Stimulated activated CD8-positive, alpha-beta memory T cell treated with anti-CD3 and anti-CD28 coated beads, Interleukin-2, amount 100 ng/mL, for 1 hour (primary cell): ENCODE measurements around the gene CRB2.

Source experiments
- DNase-seq, 2 donors: peaks; one replicate each; pipeline ENCODE4 v3.0.0-alpha.2; 2020; ENCODE audit warnings: low read depth in 2 of 2

Gene CRB2

DNA sequence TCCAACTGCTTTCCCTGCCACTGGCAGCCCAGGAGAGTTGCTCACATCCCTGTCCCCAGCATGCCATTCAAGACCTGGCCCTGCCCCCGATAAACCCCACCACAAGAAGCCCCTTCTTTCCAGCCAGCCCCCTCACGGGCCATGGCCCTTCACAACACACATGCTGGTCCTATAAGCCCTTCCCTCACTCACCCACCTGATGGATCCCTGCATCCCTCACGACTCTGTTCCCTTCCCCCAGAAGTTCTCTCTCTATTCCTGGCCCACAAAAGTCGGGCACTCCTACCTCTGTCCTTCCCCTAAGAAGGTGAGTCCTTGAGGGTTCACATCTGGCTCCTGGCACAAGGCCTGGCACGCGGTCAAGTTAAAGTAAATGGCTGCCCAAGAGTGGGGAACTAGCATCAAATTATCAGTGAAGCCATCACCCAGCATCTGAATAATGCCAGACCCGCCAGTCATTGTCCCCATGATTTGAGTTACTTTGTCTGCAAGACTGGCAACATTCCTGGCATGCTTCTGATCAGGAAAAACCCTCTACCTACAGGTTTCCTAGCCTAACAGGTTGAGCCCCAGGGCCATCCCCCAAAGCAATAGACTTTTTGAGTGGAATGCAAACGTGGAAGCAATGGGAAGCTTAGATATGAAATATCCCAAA lies 65.9 kb downstream of the CRB2 start:
- no peak for DNase-seq

DNA sequence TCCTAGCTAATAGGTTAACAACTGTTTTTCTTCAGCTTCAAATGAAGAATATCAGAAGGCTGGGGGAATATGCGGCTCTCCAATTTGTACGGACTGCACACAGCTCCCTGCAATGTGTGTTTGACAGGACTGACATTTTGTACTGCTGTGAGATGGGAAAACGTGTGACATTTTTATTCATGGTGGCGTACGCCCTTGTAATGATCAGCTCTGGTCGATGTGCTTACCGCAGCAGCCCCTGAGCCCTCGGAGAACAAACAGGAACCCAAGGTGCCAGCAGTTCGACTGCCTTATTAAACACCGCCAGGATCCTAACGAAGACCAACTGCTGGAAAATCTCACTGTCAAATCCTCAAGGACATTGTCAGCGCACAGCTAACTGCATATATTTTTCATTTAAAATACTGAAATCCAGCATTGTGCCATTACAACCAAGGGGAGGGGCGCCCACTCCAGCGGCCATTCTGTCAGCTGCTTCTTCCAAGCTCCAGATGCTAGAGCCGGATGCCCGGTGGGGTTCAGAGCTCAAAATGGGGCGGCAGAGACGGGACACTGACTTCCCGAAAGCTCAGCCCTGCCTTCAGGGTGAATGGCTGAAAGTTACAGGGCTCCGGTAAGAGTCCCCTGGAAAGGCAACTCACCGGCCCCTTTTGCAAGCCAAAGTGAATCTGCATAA lies 66.8 kb downstream of the CRB2 start:
- DNase-seq = no peak

DNA sequence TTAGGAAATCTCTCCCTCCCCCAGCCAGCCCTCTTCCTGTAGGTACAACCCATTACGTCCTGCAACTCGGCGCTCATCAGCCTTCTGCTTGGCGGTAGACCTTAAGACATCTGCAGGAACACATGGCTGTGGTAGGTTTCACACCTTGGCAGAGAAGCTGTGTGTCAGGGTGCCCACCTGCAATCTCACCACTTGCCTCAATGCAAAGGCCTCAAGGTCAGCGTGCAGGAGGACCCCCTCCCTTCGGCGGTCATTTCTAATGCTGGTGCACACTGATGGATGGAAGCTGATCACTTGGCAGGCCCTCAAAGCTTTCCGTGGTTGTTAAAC lies 67.3 kb downstream of the CRB2 start:
- no peak for DNase-seq

DNA sequence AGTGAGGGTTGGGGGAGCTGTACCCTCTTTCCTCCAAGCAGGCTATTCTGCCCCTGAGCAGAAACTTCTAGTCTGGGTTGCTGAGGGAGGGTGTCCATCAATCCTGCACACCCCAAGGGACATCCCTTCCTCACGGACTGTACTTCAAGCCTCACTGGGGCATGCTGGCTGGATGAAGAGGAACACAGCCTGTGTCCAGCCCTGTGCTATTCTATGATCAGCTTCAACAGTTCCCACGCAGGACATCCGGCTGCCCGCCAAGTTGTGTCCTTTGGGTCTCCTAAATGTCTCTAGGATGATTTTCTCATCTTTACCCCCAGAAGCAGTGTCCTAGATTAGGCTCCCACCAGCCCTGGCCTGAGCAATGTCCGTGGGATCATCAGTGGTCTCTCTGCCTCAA lies 68.1 kb downstream of the CRB2 start:
- no peak for DNase-seq

DNA sequence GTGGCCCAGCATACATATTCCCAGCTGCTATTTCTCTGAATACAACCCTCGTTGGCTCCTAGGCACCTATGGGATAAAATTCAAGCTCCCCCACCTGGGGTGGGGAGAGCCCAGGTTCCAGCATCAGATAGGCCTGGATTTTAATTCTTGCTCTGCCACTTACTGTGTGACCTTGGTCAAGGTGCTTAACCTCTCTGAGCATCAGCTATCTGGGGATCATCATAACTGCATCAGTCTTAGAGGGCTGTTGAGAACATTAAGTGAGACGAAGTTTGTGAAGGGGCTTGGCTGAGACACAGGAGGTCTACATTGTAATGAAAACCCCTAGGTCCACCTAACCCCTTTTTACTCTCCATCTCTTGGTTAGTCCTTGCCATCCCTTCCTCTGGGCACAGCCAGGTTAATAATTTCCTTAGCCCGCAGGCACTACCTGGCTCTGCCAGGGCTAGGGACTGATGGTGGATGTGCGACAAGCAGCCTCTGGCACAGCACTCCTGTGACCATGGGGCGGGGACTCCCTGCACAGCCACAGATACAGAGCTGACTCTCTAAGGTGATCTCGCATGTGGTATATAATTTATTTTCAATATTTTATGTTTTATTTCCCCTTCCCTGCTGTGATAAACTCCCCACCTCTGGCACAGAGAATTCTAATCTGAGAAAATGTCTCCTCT lies 68.7 kb downstream of the CRB2 start:
- no peak for DNase-seq

DNA sequence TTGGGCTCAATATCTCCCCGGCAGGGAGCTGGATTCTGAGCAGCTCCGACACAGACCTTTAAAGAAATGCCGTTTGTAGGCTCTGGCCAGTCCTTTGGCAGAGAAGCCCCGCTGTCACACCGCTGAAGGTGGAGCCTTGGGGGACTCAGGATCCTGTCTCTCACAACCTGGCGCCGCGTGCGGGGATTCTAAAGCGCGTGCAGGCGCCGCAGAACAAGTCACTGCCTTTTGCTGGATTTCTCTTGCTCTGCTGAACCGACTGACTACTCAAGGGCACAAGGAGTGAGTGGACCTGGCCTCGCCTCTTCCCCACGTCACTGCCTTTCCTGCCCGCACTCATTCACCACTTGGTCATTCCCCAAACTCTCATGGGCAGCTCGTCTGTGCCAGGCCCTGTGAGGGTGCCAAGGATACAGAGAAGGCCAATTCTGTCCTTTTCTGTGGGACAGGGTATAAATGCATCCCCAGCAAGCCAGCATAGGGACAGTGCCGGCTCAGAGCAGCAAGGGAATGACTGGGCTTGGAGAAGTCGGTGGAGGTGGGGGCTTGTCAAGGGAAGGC lies 69.3 kb downstream of the CRB2 start:
- DNase-seq = no peak

DNA sequence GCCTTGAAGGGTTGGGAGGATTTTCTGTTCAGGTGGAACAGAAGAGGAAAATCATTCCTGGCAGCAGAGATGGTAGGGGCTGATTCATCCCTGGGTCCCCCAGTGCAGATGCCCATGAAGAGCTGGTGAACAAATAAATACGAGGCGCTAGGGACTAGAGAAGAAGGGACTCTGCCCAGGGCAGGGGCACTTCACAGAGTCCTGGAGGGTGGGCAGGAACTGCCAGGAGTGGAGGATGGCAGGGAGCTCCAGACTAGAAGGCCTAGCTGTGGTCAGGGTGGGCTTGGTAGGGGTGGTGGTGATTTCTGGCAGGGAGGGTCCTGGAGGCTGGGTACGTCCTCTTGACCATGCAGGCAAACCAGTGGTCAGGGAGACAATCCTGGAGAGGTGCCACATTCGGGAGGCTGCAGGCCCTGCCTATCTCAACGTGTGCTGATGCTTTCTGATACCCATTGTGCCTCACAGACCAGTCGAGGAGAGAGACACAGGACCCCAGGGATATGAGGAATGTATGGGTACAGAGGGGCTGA lies 69.9 kb downstream of the CRB2 start:
- no peak for DNase-seq

DNA sequence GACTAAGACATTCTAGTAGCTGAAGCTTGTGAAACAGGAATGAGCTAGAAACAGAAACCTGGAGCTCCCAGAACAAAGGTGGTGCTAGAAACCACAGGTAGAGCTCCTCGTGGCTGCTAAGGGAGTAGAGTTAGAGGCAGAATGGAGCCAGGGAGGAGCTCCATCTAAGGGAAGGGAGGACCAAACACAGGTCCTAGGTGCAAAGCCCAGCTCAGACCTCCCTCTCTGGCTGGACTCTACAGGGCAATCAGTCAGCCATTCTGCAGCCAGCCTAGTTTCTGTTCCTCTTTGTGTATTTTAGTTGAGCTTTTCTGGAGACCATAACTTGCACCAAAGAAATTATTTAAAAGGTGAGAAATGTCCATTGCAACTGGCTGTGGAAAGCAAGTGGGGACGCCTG lies 70.4 kb downstream of the CRB2 start:
- DNase-seq = no peak
